Measurements from ENCODE around the gene RECQL. TPM values are rescaled to one million over a fixed set of nuclear protein-coding genes. Genes with fewer than 3 reads are reported as not detected.

The RECQL gene, protein sequence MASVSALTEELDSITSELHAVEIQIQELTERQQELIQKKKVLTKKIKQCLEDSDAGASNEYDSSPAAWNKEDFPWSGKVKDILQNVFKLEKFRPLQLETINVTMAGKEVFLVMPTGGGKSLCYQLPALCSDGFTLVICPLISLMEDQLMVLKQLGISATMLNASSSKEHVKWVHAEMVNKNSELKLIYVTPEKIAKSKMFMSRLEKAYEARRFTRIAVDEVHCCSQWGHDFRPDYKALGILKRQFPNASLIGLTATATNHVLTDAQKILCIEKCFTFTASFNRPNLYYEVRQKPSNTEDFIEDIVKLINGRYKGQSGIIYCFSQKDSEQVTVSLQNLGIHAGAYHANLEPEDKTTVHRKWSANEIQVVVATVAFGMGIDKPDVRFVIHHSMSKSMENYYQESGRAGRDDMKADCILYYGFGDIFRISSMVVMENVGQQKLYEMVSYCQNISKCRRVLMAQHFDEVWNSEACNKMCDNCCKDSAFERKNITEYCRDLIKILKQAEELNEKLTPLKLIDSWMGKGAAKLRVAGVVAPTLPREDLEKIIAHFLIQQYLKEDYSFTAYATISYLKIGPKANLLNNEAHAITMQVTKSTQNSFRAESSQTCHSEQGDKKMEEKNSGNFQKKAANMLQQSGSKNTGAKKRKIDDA
- 72.5 and 77.6 TPM in 2 replicates for total RNA-seq

DNA sequence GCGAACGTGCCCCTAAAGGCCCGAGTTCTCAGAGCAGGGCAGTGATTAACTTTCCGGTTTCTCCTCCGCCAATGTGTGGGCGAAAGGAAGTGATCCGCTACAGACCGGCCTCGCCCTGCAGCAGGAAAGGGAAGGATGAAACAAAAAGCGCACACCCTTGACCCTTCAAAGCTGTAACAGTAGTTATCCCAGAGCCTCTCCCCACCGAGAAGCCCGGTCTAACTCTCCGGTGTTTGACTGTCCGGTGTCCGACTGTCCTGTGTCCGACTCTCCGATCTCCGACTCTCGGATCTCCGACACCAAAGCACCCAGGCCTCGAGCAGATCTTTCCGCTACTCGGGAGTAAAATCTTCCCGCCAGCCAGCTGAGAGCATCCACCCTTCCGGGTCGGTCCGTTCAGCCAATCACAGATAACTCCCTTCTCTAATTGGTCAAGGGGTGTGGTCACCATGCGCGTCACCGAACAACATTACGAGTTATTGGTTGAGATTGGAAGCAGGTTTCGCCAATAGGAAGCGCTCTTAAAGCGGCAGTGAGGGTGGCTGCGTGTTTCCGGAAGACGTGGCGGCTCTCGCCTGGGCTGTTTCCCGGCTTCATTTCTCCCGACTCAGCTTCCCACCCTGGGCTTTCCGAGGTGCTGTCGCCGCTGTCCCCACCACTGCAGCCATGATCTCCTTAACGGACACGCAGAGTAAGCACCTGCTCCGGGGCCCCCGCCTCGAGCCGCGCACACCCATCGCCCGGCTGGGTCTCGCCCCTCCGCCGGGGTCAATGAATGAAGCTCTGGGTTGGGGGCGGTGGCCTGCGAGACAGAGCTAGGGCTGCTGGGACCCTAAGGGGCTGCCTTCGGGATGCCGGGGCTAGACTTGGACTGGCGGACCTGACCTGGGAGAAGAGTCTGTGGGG, at the start of gene RECQL, which contains the start of gene GOLT1B:
Gene RECQL, minus strand, starts transcription at position 378 of the 906 bp plus-strand sequence. CDS start 2,065 bp downstream, outside the sequence.
Gene GOLT1B, plus strand, starts transcription at position 532 of the 906 bp plus-strand sequence. Its CDS starts 135 bp downstream, at position 667.
- intact Hi-C loops (cut with micrococcal nuclease), result loop anchor here (1.0 to 5.0 kb wide), 10 partner anchors 8 to 1181 kb away; partner anchors contain the start of genes C2CD5, CMAS, ETNK1 and LDHB

GRCh38 chr12:21547437-21547836, 46.0 kb upstream of the RECQL start:
- intact Hi-C loops (cut with micrococcal nuclease), result no loop called here

- intact Hi-C loops (cut with micrococcal nuclease), result no loop called here
These were observed 45.3 kb upstream of the RECQL start for GRCh38 chr12:21546716-21547115.

- intact Hi-C loops (cut with micrococcal nuclease), result no loop called here
These were observed 44.1 kb upstream of the RECQL start for GRCh38 chr12:21545557-21545956.

- intact Hi-C loops (cut with micrococcal nuclease), result no loop called here
These were observed 41.7 kb upstream of the RECQL start for GRCh38 chr12:21543151-21543550.

GRCh38 chr12:21542403-21542802, 41.0 kb upstream of the RECQL start:
- intact Hi-C loops (cut with micrococcal nuclease), result no loop called here

DNA sequence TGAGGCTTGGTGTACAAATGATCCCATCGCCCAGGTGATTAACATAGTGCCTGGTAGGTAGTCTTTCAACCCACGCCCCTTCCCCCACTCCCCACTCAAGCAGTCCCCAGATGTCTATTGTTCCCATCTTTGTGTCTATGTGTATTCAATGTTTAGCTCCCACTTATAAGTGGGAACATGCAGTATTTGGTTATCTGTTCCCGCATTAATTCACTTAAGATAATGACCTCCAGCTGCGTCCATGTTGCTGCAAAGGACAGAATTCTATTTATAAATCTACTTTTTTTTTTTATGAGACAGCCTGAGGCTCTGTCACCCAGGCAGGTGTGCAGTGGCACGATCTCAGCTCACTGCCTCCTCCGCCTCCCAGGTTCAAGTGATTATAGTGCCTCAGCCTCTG, 40.3 kb upstream of the RECQL start:
- intact Hi-C loops (cut with micrococcal nuclease), result no loop called here

DNA sequence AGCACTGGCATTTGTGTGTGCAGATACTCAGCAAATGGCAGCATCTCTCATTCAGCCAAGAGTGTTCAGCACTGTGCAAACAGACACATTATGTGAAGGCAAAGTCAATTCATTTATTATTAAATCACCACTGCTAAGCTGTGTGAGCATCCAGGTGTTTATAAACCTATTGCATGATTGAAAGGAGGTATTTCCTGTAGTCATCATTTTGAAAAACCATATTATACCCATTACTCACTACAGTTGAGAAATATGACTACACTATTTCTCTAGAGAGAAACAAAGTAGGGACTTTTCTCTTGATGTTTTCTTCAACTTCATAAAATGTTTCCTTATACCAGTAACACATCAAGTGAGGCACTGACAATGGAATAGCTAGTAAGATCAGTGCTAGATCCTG, 38.4 kb upstream of the RECQL start:
- intact Hi-C loops (cut with micrococcal nuclease), result no loop called here

DNA sequence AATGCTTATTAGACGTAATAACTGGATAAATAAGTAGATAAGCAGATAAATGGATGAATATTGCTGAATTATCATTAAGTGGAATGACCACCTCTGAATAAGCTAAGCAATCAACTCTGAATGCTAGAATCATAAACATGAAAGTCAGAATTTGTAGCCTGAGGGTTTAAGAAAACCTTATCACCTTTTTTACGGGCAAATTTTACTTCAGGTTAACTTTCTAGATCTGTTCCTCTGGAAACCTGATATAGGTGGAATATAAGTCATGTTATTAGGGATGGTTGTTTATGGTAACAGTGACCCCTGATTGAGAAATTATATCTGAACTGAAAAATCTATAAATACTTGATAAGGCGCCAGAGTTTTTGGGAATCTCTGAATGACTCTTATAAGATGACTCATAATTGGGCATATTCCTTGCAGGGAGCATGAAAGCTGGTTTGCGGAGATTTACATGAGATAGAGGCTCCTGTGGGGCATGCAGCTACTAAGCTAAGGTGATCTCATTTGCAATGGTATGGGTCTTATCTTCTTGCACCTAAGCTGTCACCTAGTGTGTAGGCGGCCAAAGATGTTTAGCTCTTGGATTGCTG, 36.7 kb upstream of the RECQL start:
- intact Hi-C loops (cut with micrococcal nuclease), result no loop called here

GRCh38 chr12:21529456-21529855, 28.0 kb upstream of the RECQL start:
- intact Hi-C loops (cut with micrococcal nuclease), result no loop called here

DNA sequence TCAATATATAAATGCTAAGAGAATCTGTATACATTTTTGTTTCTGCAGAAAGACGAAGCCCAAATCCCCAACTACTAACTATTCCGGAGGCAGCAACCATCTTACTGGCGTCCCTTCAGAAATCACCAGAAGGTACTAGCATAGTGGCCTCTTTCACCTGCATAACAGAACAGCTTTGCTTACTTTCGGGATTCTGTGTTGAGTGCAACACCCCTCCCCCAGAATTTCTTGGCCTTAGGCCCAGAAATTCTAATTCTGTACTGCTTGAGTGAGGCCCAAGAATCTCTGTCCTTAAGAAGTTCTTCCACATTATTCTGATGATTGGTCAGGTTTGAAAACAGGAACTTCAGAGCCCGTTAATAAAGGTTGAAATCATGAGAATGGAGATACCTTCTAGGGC, 27.5 kb upstream of the RECQL start:
- intact Hi-C loops (cut with micrococcal nuclease), result no loop called here

DNA sequence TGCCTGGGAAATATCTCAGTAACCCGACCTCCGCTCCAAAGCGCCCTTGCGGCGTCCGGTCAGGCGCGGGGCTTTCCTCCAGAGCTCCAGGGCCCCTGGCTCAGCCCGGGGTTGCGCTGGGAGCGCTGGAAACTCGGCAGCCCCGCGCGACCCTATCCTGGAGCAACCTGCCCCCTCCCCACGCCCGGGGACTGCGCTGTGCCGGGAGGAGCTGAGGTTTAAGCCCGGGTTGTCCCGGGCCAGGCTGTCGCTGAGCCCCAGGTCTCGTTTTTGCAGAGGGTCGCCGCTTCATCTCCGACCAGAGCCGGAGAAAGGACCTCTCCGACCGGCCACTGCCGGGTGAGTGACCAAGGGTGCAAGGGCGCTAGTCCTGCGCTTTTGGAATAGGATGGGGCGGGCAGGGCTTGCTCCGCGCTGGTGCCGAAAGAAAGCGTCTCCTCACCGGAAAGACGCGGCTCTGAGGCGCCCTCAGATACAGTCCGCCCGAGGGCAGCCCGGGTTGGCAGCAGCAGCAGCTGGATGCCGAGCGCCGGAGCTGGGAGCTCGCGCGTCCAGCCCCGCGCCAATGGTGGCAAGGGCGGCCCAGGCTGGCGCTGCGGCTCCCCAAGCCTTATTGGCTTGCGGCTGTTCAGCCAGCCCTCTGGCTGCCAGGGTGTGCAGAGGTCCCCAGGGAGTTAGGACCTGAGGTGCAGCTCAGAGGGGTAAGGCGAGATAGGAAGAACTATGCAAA, 26.2 kb upstream of the RECQL start:
- intact Hi-C loops (cut with micrococcal nuclease), result loop anchor here (1.0 to 2.0 kb wide), 3 partner anchors 17 to 153 kb away; no protein-coding TSS in a partner anchor

DNA sequence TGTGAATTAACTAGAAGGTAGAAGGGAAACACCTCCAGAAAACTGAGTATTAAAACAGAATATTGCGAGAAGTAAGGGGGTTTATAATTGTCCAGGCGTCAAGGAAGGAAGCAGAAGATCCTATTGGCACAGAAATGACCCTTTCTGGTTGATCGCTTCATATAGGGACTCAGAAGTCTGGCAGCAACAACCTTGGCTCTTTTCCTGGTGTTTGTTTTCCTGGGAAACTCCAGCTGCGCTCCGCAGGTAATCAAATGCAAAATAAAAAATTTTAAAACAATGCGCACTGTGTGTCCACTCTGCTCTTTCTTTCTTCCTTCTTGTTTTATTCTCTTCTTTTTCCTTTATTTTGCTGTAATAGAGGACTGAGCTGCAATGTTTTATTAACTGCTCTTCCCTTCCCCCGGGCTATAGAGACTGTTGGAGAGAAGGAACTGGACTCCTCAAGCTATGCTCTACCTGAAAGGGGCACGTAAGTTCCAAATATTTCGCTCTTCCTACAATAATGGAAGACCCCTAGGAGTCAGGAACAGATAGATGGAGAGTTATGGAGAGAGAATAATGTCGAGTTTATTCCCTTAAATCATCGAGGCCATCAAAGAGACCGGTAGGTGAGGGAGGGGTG, 25.4 kb upstream of the RECQL start:
- intact Hi-C loops (cut with micrococcal nuclease), result loop anchor here (1.0 to 2.0 kb wide), 3 partner anchors 17 to 153 kb away; no protein-coding TSS in a partner anchor

DNA sequence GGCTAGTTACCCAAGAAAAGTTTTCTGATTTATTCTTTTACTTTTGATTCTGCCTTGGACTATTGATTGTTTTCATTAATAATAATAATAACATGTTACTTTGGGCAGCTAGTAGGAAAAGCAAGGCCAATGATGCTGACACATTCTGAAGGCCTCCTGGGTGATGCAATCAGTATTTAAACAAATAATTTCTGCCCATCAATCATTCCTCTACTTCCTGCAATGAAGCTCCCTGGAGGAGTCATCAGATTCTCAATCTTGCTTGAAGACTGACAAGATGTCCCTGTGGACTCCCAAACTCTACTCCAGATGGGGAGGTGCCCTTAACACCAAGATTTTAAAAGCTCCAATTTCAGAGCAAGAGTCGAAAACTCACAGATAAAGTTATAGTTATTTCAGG, 24.6 kb upstream of the RECQL start, which contains the start of gene SPX:
Gene SPX, plus strand, starts transcription at position 244 of the 400 bp plus-strand sequence. CDS start 177 bp downstream, outside the sequence.
- intact Hi-C loops (cut with micrococcal nuclease), result loop anchor here (2.0 kb wide), 1 partner anchor 69 kb away; no protein-coding TSS in a partner anchor

- intact Hi-C loops (cut with micrococcal nuclease), result no loop called here
These were observed 21.7 kb upstream of the RECQL start for GRCh38 chr12:21523148-21523547.

- intact Hi-C loops (cut with micrococcal nuclease), result no loop called here
These were observed 20.1 kb upstream of the RECQL start for GRCh38 chr12:21521541-21521940.

- intact Hi-C loops (cut with micrococcal nuclease), result no loop called here
These were observed 17.0 kb upstream of the RECQL start for GRCh38 chr12:21518451-21518850.

DNA sequence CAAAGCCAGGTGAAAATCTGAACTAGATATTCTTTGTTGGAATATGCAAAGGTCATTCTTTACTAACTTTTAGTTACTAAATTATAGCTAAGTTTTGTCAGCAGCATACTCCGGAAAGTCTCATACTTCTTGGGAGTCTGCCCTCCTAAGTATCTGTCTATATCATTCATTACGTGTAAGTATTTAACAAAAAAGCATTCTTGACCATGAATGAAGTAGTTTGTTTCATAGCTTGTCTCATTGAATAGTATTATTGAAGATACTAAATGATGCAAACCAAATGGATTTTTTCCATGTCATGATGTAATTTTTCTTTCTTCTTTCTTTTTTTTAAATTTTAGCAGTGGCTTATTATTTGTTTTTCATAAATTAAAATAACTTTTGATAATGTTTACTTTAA, 14.8 kb upstream of the RECQL start:
- intact Hi-C loops (cut with micrococcal nuclease), result no loop called here

GRCh38 chr12:21509768-21510167, 8.3 kb upstream of the RECQL start:
- intact Hi-C loops (cut with micrococcal nuclease), result loop anchor here (1.0 to 2.0 kb wide), 6 partner anchors 8 to 171 kb away; partner anchors contain the start of genes GOLT1B, LDHB and RECQL

Measured in T-helper 1 cell treated with Interleukin-12 subunit alpha and Interleukin-12 subunit beta and Interleukin-4 antibody, amounts not matched to agents 30 ng/mL and 1 ng/mL, for 36 hours (primary cell).